GM06990 (cell line): Measurements from ENCODE around the gene OR5M11.

Source experiments
- DNase-seq: peaks from one replicate; pipeline ENCODE4 v3.0.0-alpha.2; 2011; ENCODE audit not compliant: insufficient read length; ENCODE audit errors: extremely low read depth
- H3K27me3 ChIP-seq: replicated peaks from 2 replicates; pipeline ENCODE4 v1.6.0; 2011; ENCODE audit warnings: low read length; ENCODE audit not compliant: control insufficient read depth, insufficient read depth
- H3K36me3 ChIP-seq: 2 replicates; pipeline ENCODE4 v1.5.1; 2011; ENCODE audit warnings: low read length; ENCODE audit not compliant: control insufficient read depth, insufficient read depth
- H3K4me3 ChIP-seq: replicated peaks from 2 replicates; pipeline ENCODE4 v1.5.1; 2011; ENCODE audit warnings: low read depth, mild to moderate bottlenecking, control low read depth, low read length
- TF ChIP-seq, protein P1 (sequence below): IDR thresholded peaks from 2 replicates; pipeline ENCODE4 v1.5.1; 2011; ENCODE audit warnings: low read length, control low read depth, mild to moderate bottlenecking, inconsistent platforms; ENCODE audit not compliant: insufficient read depth, poor library complexity, severe bottlenecking

The OR5M11 gene

DNA sequence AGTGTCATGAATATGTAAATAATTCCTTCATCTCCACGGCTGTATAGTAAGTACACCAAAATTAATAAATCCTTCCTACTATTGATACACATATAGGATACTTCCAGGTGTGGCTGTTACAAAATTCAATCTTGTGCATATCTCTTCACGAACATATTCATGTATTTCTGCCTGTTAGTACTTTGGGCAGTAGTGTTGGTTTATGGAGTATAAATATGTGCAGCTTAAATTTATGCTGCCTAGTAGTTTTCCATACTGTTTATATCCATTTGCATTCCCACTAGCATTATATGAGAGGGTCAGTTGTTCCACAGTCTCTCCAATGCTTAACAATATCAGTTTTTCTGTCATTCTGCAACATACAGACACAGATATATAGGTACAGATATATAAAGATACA is 47.9 kb downstream of the OR5M11 start:
- H3K27me3 ChIP-seq = no peaks in the 10 kb centered on the region
- no peak overlapping the region for H3K4me3 ChIP-seq
- TF ChIP-seq, protein P1, sequence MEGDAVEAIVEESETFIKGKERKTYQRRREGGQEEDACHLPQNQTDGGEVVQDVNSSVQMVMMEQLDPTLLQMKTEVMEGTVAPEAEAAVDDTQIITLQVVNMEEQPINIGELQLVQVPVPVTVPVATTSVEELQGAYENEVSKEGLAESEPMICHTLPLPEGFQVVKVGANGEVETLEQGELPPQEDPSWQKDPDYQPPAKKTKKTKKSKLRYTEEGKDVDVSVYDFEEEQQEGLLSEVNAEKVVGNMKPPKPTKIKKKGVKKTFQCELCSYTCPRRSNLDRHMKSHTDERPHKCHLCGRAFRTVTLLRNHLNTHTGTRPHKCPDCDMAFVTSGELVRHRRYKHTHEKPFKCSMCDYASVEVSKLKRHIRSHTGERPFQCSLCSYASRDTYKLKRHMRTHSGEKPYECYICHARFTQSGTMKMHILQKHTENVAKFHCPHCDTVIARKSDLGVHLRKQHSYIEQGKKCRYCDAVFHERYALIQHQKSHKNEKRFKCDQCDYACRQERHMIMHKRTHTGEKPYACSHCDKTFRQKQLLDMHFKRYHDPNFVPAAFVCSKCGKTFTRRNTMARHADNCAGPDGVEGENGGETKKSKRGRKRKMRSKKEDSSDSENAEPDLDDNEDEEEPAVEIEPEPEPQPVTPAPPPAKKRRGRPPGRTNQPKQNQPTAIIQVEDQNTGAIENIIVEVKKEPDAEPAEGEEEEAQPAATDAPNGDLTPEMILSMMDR = no peak
- H3K36me3 ChIP-seq = no peaks in the 10 kb centered on the region
- DNase-seq = no peak
